Liver (tissue), 9 donors: ENCODE results near the gene GTF2H1. TPM values are rescaled to one million over a fixed set of nuclear protein-coding genes. Genes with fewer than 3 reads are reported as not detected.

ENCODE experiments used
- DNase-seq: peaks from one replicate; pipeline ENCODE4 v3.0.0-alpha.2; 2017; ENCODE audit warnings: low spot score
- H3K27ac ChIP-seq, 2 donors: one replicate each; pipeline ENCODE4 v1.7.0; 2013; ENCODE audit warnings: inconsistent platforms in 2 of 2, low read length in 2 of 2, control low read depth in 1 of 2, low read depth in 1 of 2, mild to moderate bottlenecking in 1 of 2
- H3K27me3 ChIP-seq, 4 donors: one replicate each; pipeline versions ENCODE4 v1.6.1 to v1.7.0; 2013; ENCODE audit warnings: low read length in 3 of 4, inconsistent platforms in 1 of 4, mild to moderate bottlenecking in 1 of 4, moderate library complexity in 1 of 4; ENCODE audit not compliant: control insufficient read depth in 4 of 4, insufficient read depth in 4 of 4
- H3K36me3 ChIP-seq, 4 donors: one replicate each; pipeline versions ENCODE4 v1.6.1 to v1.7.0; 2013; ENCODE audit warnings: low read length in 3 of 4, mild to moderate bottlenecking in 3 of 4, low read depth in 1 of 4, moderate library complexity in 1 of 4; ENCODE audit not compliant: control insufficient read depth in 4 of 4, insufficient read depth in 3 of 4
- H3K4me1 ChIP-seq, 4 donors: one replicate each; pipeline versions ENCODE4 v1.6.1 to v1.7.0; 2013; ENCODE audit warnings: low read length in 3 of 4, mild to moderate bottlenecking in 3 of 4, moderate library complexity in 1 of 4; ENCODE audit not compliant: control insufficient read depth in 4 of 4, insufficient read depth in 4 of 4
- H3K4me3 ChIP-seq, 3 donors: one replicate each; pipeline versions ENCODE4 v1.6.1 to v1.7.0; 2013; ENCODE audit warnings: low read length in 3 of 3, control low read depth in 1 of 3, low read depth in 1 of 3, mild to moderate bottlenecking in 1 of 3
- H3K9ac ChIP-seq, 2 donors: one replicate each; pipeline ENCODE4 v1.7.0; 2013; ENCODE audit warnings: low read length in 2 of 2, mild to moderate bottlenecking in 2 of 2, moderate library complexity in 2 of 2, control low read depth in 1 of 2, low read depth in 1 of 2
- H3K9me3 ChIP-seq, 4 donors: one replicate each; pipeline versions ENCODE4 v1.6.1 to v1.7.0; 2013; ENCODE audit warnings: low read length in 3 of 4; ENCODE audit not compliant: control insufficient read depth in 4 of 4
- ATF3 ChIP-seq: IDR thresholded peaks from 2 replicates; pipeline ENCODE4 v1.6.1; 2016; ENCODE audit warnings: antibody characterized with exemption
- CTCF ChIP-seq: fragments of 150-350 bp; IDR thresholded peaks from 2 replicates; pipeline ENCODE4 v1.5.1; 2017; ENCODE audit warnings: improper control_type of control experiment, low read depth, low read length; ENCODE audit not compliant: missing input control
- EGR1 ChIP-seq, 2 donors: IDR thresholded peaks; 2 replicates each; pipeline ENCODE4 v1.6.1; 2016 to 2018; ENCODE audit warnings: antibody characterized with exemption in 2 of 2, low read depth in 2 of 2
- FOXA1 ChIP-seq: IDR thresholded peaks from 2 replicates; pipeline ENCODE4 v1.6.1; 2016; ENCODE audit warnings: antibody characterized with exemption
- FOXA2 ChIP-seq: IDR thresholded peaks from 2 replicates; pipeline ENCODE4 v1.6.1; 2016; ENCODE audit warnings: antibody characterized with exemption
- GABPA ChIP-seq, 2 donors: IDR thresholded peaks in 1 of 2; conservative IDR thresholded peaks in 1 of 2; 2 replicates each; pipeline ENCODE4 v1.6.1; 2016; ENCODE audit warnings: antibody characterized with exemption in 2 of 2, mild to moderate bottlenecking in 1 of 2, moderate library complexity in 1 of 2
- HNF4A ChIP-seq, 2 donors: conservative IDR thresholded peaks; 2 replicates each; pipeline ENCODE4 v1.6.1; 2016; ENCODE audit warnings: antibody characterized with exemption in 2 of 2, mild to moderate bottlenecking in 2 of 2
- HNF4G ChIP-seq: IDR thresholded peaks from 2 replicates; pipeline ENCODE4 v1.6.1; 2016; ENCODE audit warnings: antibody characterized with exemption
- JUND ChIP-seq, 2 donors: IDR thresholded peaks; 2 replicates each; pipeline ENCODE4 v1.6.1; 2016; ENCODE audit warnings: antibody characterized with exemption in 2 of 2
- MAX ChIP-seq: IDR thresholded peaks from 2 replicates; pipeline ENCODE4 v1.6.1; 2016; ENCODE audit warnings: antibody characterized with exemption
- NR2F2 ChIP-seq: IDR thresholded peaks from 2 replicates; pipeline ENCODE4 v1.6.1; 2016; ENCODE audit warnings: antibody characterized with exemption
- RAD21 ChIP-seq, 2 donors: IDR thresholded peaks; 2 replicates each; pipeline ENCODE4 v1.6.1; 2016; ENCODE audit warnings: antibody characterized with exemption in 2 of 2, mild to moderate bottlenecking in 2 of 2
- REST ChIP-seq: IDR thresholded peaks from 2 replicates; pipeline ENCODE4 v1.6.1; 2016; ENCODE audit warnings: antibody characterized with exemption, mild to moderate bottlenecking
- RXRA ChIP-seq, 2 donors: IDR thresholded peaks; 2 replicates each; pipeline ENCODE4 v1.6.1; 2017 to 2018; ENCODE audit warnings: antibody characterized with exemption in 2 of 2, mild to moderate bottlenecking in 1 of 2
- SP1 ChIP-seq: IDR thresholded peaks from 2 replicates; pipeline ENCODE4 v1.6.1; 2018; ENCODE audit warnings: antibody characterized with exemption, mild to moderate bottlenecking
- TAF1 ChIP-seq: conservative IDR thresholded peaks from 2 replicates; pipeline ENCODE4 v1.6.1; 2016; ENCODE audit warnings: antibody characterized with exemption, mild to moderate bottlenecking
- YY1 ChIP-seq: IDR thresholded peaks from 2 replicates; pipeline ENCODE4 v1.6.1; 2016; ENCODE audit warnings: antibody characterized with exemption, mild to moderate bottlenecking
- ZBTB33 ChIP-seq: IDR thresholded peaks from 2 replicates; pipeline ENCODE4 v1.6.1; 2016; ENCODE audit warnings: antibody characterized with exemption
- WGBS: extraction: QIAGEN DNeasy Blood & Tissue Kit; methylation state at CpG from one replicate; pipeline ENCODE4 v1.1.7; 2013; 5-methylcytosine and 5-hydroxymethylcytosine counted together
- polyA plus RNA-seq, 2 donors: library from polyadenylated mRNA; stranded (reverse) in 1 of 2; unstranded in 1 of 2; fragments of 200-250 nt in 1 of 2; fragments of >200 nt in 1 of 2; fragmentation: Nextera tagmentation in 1 of 2; extraction: Ambion mirVana in 1 of 2; gene quantifications; one replicate each; pipeline versions ENCODE4 v1.2.1 to v1.2.3, GENCODE V29; 2013 to 2015
- total RNA-seq, 2 donors: library from RNA; depleted of rRNA; stranded (reverse); fragments of >200 nt; gene quantifications; one replicate each; pipeline ENCODE4 v1.2.3, GENCODE V29; 2014
- donor health status: healthy.
- donor health status: healthy.
- donor health status: healthy.
- donor health status: healthy.
- donor health status: healthy.

The GTF2H1 gene
- total and polyA plus RNA-seq, 4 donors = 11.9 to 37.7 (median 18.7) TPM

GRCh38 chr11:18329196-18329870 is 7.0 kb downstream of the GTF2H1 start:
- Histone ChIP-seq H3K9ac (no peak overlapping the region), H3K4me3 (no peak overlapping the region), H3K36me3 (peaks cover 3 to 36% (median 15%) of the 10 kb centered on the region in 4 donors), H3K9me3 (no peaks in the 10 kb centered on the region), H3K4me1 (peaks cover 0 to 9% (median 7%) of the 10 kb centered on the region in 4 donors), H3K27me3 (no peaks in the 10 kb centered on the region), H3K27ac (no peak overlapping the region)
- WGBS = 90% methylated on average over 5 of the region's 5 CpGs
- no peak for DNase-seq
- TF ChIP-seq FOXA1 (no peak), CTCF (no peak), RXRA (IDR thresholded peaks at IDR 0.05) (no peak), HNF4A (conservative IDR thresholded peaks at IDR 0.05) (no peak), ZBTB33 (no peak), REST (no peak), RAD21 (IDR thresholded peaks at IDR 0.05) (no peak), ATF3 (no peak), SP1 (no peak), HNF4G (no peak), TAF1 (no peak), YY1 (no peak), JUND (IDR thresholded peaks at IDR 0.05) (no peak), EGR1 (IDR thresholded peaks at IDR 0.05; ENCODE audit: low read depth in 2 of 2) (no peak), MAX (no peak), FOXA2 (no peak), NR2F2 (no peak), GABPA (IDR thresholded peaks at IDR 0.05 in 1 of 2, conservative IDR thresholded peaks at IDR 0.05 in 1 of 2) (no peak)
